HEK293T (cell line): ENCODE results near the gene LRRC55.

Experiments used
- CTCF ChIA-PET: fragments of 350-600 bp; formaldehyde crosslinking; extraction: SDS; loops from one replicate; lab custom pipeline; 2021; ENCODE audit warnings: antibody characterized with exemption, inconsistent platforms; lab: Yijun Ruan, JAX
- POLR2A ChIA-PET: fragments of 350-600 bp; formaldehyde crosslinking; extraction: SDS; loops from one replicate; lab custom pipeline; 2020; ENCODE audit warnings: antibody characterized with exemption, inconsistent platforms; lab: Yijun Ruan, JAX
- DNase-seq: peaks from one replicate; pipeline ENCODE4 v3.0.0; 2012; ENCODE audit warnings: mixed read lengths; ENCODE audit errors: extremely low spot score
- ARNT ChIP-seq: fragments of 450-650 bp; IDR thresholded peaks from 2 replicates; pipeline ENCODE4 v1.6.1; 2017; ENCODE audit warnings: mild to moderate bottlenecking
- BHLHE40 ChIP-seq: fragments of 450-650 bp; IDR thresholded peaks from 2 replicates; pipeline ENCODE4 v1.6.1; 2016; ENCODE audit warnings: mild to moderate bottlenecking, moderate library complexity, borderline replicate concordance
- CTBP1 ChIP-seq: fragments of 450-650 bp; IDR thresholded peaks from 2 replicates; pipeline ENCODE4 v1.6.1; 2016; ENCODE audit warnings: borderline replicate concordance
- ELF4 ChIP-seq: fragments of 450-650 bp; IDR thresholded peaks from 2 replicates; pipeline ENCODE4 v1.6.1; 2017; ENCODE audit warnings: antibody characterized with exemption
- FOXA1 ChIP-seq: fragments of 450-650 bp; IDR thresholded peaks from 2 replicates; pipeline ENCODE4 v1.6.1; 2016; ENCODE audit warnings: mild to moderate bottlenecking
- FOXK2 ChIP-seq: fragments of 450-650 bp; IDR thresholded peaks from 2 replicates; pipeline ENCODE4 v1.6.1; 2016; ENCODE audit warnings: mild to moderate bottlenecking
- FOXM1 ChIP-seq: fragments of 450-650 bp; IDR thresholded peaks from 2 replicates; pipeline ENCODE4 v1.6.1; 2017; ENCODE audit warnings: mild to moderate bottlenecking, borderline replicate concordance
- HDGF ChIP-seq: fragments of 450-650 bp; IDR thresholded peaks from 2 replicates; pipeline ENCODE4 v1.6.1; 2017; ENCODE audit warnings: antibody characterized with exemption, borderline replicate concordance
- L3MBTL2 ChIP-seq: fragments of 450-650 bp; conservative IDR thresholded peaks from 2 replicates; pipeline ENCODE4 v1.6.1; 2016; ENCODE audit warnings: mild to moderate bottlenecking
- LEF1 ChIP-seq: fragments of 450-650 bp; IDR thresholded peaks from 2 replicates; pipeline ENCODE4 v1.6.1; 2017; ENCODE audit warnings: mild to moderate bottlenecking, borderline replicate concordance
- NFRKB ChIP-seq: fragments of 450-650 bp; IDR thresholded peaks from 2 replicates; pipeline ENCODE4 v1.6.1; 2016; ENCODE audit warnings: mild to moderate bottlenecking, moderate library complexity
- PKNOX1 ChIP-seq: fragments of 450-650 bp; IDR thresholded peaks from 2 replicates; pipeline ENCODE4 v1.6.1; 2016
- SP1 ChIP-seq: fragments of 450-650 bp; IDR thresholded peaks from 2 replicates; pipeline ENCODE4 v1.6.1; 2017
- SUZ12 ChIP-seq: fragments of 450-650 bp; IDR thresholded peaks from 2 replicates; pipeline ENCODE4 v1.6.1; 2016; ENCODE audit warnings: mild to moderate bottlenecking
- TARDBP ChIP-seq: fragments of 450-650 bp; IDR thresholded peaks from 2 replicates; pipeline ENCODE4 v1.6.1; 2016
- ZNF384 ChIP-seq: fragments of 450-650 bp; IDR thresholded peaks from 2 replicates; pipeline ENCODE4 v1.6.1; 2016

LRRC55 gene

GRCh38 chr11:57214098-57214417, 32.3 kb downstream of the LRRC55 start:
- CTCF ChIA-PET, result interaction anchor here (1.3 to 1.4 kb wide), 2 partner anchors 34 to 36 kb away, joined by 3 to 5 read pairs; no protein-coding TSS in a partner anchor
- DNase-seq, result no peak
- TF ChIP-seq ZNF384 (no peak), LEF1 (no peak), NFRKB (no peak), TARDBP (no peak), SP1 (no peak), BHLHE40 (no peak), CTBP1 (no peak), HDGF (no peak), FOXK2 (no peak), L3MBTL2 (no peak), PKNOX1 (no peak), SUZ12 (no peak), ARNT (no peak), ELF4 (no peak)
- POLR2A ChIA-PET, result no interaction called here

GRCh38 chr11:57214494-57214893, 32.7 kb downstream of the LRRC55 start:
- TF ChIP-seq PKNOX1 (no peak), NFRKB (no peak), FOXA1 (no peak)
- CTCF ChIA-PET, result no interaction called here
- POLR2A ChIA-PET, result no interaction called here
- no peak for DNase-seq

GRCh38 chr11:57216463-57216862, 34.7 kb downstream of the LRRC55 start:
- POLR2A ChIA-PET, result no interaction called here
- no peak for TF ChIP-seq PKNOX1
- no peak for TF ChIP-seq L3MBTL2
- no peak for TF ChIP-seq CTBP1
- TF ChIP-seq TARDBP, result no peak
- TF ChIP-seq FOXK2, result no peak
- TF ChIP-seq BHLHE40, result no peak
- TF ChIP-seq ELF4, result no peak
- TF ChIP-seq FOXM1, result no peak
- TF ChIP-seq LEF1, result no peak
- TF ChIP-seq FOXA1, result no peak
- TF ChIP-seq NFRKB, result no peak
- no peak for TF ChIP-seq SUZ12
- TF ChIP-seq SP1, result no peak
- no peak for TF ChIP-seq ARNT
- no peak for TF ChIP-seq HDGF
- DNase-seq, result no peak
- CTCF ChIA-PET, result no interaction called here

- DNase-seq, result no peak
- POLR2A ChIA-PET, result no interaction called here
- TF ChIP-seq FOXK2, result no peak
- no peak for TF ChIP-seq TARDBP
- no peak for TF ChIP-seq ELF4
- no peak for TF ChIP-seq ZNF384
- TF ChIP-seq FOXA1, result no peak
- no peak for TF ChIP-seq HDGF
- no peak for TF ChIP-seq CTBP1
- no peak for TF ChIP-seq NFRKB
- TF ChIP-seq BHLHE40, result no peak
- TF ChIP-seq FOXM1, result no peak
- TF ChIP-seq SUZ12, result no peak
- no peak for TF ChIP-seq SP1
- no peak for TF ChIP-seq L3MBTL2
- no peak for TF ChIP-seq ARNT
- CTCF ChIA-PET, result no interaction called here
These were observed 35.3 kb downstream of the LRRC55 start for GRCh38 chr11:57217053-57217452.

GRCh38 chr11:57219021-57219627, 37.4 kb downstream of the LRRC55 start:
- DNase-seq, result no peak
- TF ChIP-seq CTBP1 (no peak), ARNT (no peak), FOXM1 (no peak), L3MBTL2 (no peak), PKNOX1 (no peak), ELF4 (no peak), LEF1 (no peak)
- ChIA-PET POLR2A (no interaction called here), CTCF (no interaction called here)

- TF ChIP-seq SUZ12 (no peak), SP1 (no peak), BHLHE40 (no peak), ARNT (no peak), PKNOX1 (no peak), ELF4 (no peak), FOXM1 (no peak), TARDBP (no peak), FOXK2 (no peak), HDGF (no peak), ZNF384 (no peak), CTBP1 (no peak), NFRKB (no peak), L3MBTL2 (no peak), FOXA1 (no peak), LEF1 (no peak)
- ChIA-PET POLR2A (no interaction called here), CTCF (interaction anchor here (1.5 kb wide), 1 partner anchor 27 kb away, joined by 3 read pairs; no protein-coding TSS in a partner anchor)
- DNase-seq, result no peak
These were observed 40.5 kb downstream of the LRRC55 start for GRCh38 chr11:57222239-57222638.
